Smooth muscle cell (in vitro differentiated cells): Measurements from ENCODE around the gene TSPAN13. TPM values are rescaled to one million over a fixed set of nuclear protein-coding genes. Genes with fewer than 3 reads are reported as not detected.

Source experiments
- DNase-seq: peaks from one replicate; lab custom pipeline; 2025; ENCODE audit not compliant: unreplicated experiment; lab: John Stamatoyannopoulos, UW
- H2AFZ ChIP-seq: fragments of 200-600 bp; sonication (generic); 2 replicates; pipeline ENCODE4 v1.6.0; 2016; ENCODE audit warnings: antibody characterized with exemption, low read depth, mild to moderate bottlenecking
- H3F3A ChIP-seq: fragments of 200-600 bp; sonication (generic); 2 replicates; pipeline ENCODE4 v1.6.0; 2017; ENCODE audit warnings: antibody characterized with exemption, low read depth
- H3K27ac ChIP-seq: fragments of 200-600 bp; sonication (generic); 2 replicates; pipeline ENCODE4 v1.5.1; 2016; ENCODE audit warnings: low read depth, mild to moderate bottlenecking
- H3K27me3 ChIP-seq: fragments of 200-600 bp; sonication (generic); 2 replicates; pipeline ENCODE4 v1.6.1; 2016; ENCODE audit warnings: low read depth, mild to moderate bottlenecking
- H3K36me3 ChIP-seq: fragments of 200-600 bp; sonication (generic); 2 replicates; pipeline ENCODE4 v1.5.1; 2016; ENCODE audit warnings: low read depth
- H3K4me1 ChIP-seq: fragments of 200-600 bp; sonication (generic); 2 replicates; pipeline ENCODE4 v1.5.1; 2016; ENCODE audit warnings: low read depth
- H3K4me2 ChIP-seq: fragments of 200-600 bp; sonication (generic); 2 replicates; pipeline ENCODE4 v1.6.0; 2016; ENCODE audit warnings: mild to moderate bottlenecking
- H3K4me3 ChIP-seq: fragments of 200-600 bp; sonication (generic); 2 replicates; pipeline ENCODE4 v1.5.1; 2016; ENCODE audit warnings: mild to moderate bottlenecking
- H3K79me2 ChIP-seq: fragments of 200-600 bp; sonication (generic); 2 replicates; pipeline ENCODE4 v1.6.0; 2016; ENCODE audit warnings: low read depth, mild to moderate bottlenecking
- H3K9ac ChIP-seq: fragments of 200-600 bp; sonication (generic); 2 replicates; pipeline ENCODE4 v1.6.0; 2016; ENCODE audit warnings: low read depth
- H3K9me3 ChIP-seq: fragments of 200-600 bp; sonication (generic); replicated peaks from 2 replicates; pipeline ENCODE4 v1.5.1; 2016; ENCODE audit warnings: low read depth
- H4K20me1 ChIP-seq: fragments of 200-600 bp; sonication (generic); 2 replicates; pipeline ENCODE4 v1.6.0; 2016; ENCODE audit warnings: low read depth
- WGBS: methylation state at CpG from one replicate; pipeline ENCODE4 v1.1.7; 2016; ENCODE audit warnings: low lambda C conversion rate; 5-methylcytosine and 5-hydroxymethylcytosine counted together
- polyA plus RNA-seq: library from polyadenylated mRNA; unstranded; fragments of >200 nt; fragmentation: Nextera tagmentation; extraction: Ambion mirVana; gene quantifications from 2 replicates; pipeline ENCODE4 v1.2.1, GENCODE V29; 2016
- total RNA-seq: library from RNA; depleted of rRNA; stranded (reverse); fragments of >200 nt; gene quantifications from 2 replicates; pipeline ENCODE4 v1.2.3, GENCODE V29; 2014
- TF ChIP-seq, protein P1 (sequence below): fragments of 200-600 bp; sonication (generic); IDR thresholded peaks from 2 replicates; pipeline ENCODE4 v1.5.1; 2017; ENCODE audit warnings: borderline replicate concordance, mild to moderate bottlenecking, antibody characterized with exemption; ENCODE audit not compliant: insufficient read depth, poor library complexity, severe bottlenecking

TSPAN13 gene
- total and polyA plus RNA-seq, 2 experiments from 2014 or later: 103 to 142 TPM

DNA sequence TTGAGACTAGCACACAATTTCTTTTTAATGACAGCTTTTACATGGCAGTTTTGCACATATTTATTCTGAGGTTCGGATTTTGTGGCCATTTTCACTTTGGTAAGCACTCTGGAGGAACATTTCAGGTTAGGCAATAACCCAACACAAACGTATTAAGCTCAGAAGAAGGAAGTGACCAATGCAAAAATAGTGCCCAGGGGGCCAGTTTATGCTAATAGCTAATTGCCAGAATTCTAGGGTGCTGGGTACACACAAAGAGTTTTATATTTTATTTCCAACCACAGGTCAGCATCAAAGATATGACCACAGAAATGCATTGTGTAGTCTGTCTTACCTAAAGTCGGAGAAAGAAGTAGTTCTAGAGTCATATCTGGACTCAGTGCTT is 59.7 kb downstream of the TSPAN13 start:
- Histone ChIP-seq H3K27me3 (no peaks in the 10 kb centered on the region), H3K9me3 (no peaks in the 10 kb centered on the region), H4K20me1 (no peaks in the 10 kb centered on the region), H3K79me2 (no peaks in the 10 kb centered on the region), H3K4me1 (no peaks in the 10 kb centered on the region), H3K36me3 (no peaks in the 10 kb centered on the region), H2AFZ (no peak overlapping the region), H3K4me2 (no peak overlapping the region), H3K4me3 (no peak overlapping the region), H3F3A (no peaks in the 10 kb centered on the region), H3K27ac (no peak overlapping the region), H3K9ac (no peak overlapping the region)
- DNase-seq: no peak
- WGBS: 86% methylated on average over 3 of the region's 3 CpGs
- TF ChIP-seq, protein P1, sequence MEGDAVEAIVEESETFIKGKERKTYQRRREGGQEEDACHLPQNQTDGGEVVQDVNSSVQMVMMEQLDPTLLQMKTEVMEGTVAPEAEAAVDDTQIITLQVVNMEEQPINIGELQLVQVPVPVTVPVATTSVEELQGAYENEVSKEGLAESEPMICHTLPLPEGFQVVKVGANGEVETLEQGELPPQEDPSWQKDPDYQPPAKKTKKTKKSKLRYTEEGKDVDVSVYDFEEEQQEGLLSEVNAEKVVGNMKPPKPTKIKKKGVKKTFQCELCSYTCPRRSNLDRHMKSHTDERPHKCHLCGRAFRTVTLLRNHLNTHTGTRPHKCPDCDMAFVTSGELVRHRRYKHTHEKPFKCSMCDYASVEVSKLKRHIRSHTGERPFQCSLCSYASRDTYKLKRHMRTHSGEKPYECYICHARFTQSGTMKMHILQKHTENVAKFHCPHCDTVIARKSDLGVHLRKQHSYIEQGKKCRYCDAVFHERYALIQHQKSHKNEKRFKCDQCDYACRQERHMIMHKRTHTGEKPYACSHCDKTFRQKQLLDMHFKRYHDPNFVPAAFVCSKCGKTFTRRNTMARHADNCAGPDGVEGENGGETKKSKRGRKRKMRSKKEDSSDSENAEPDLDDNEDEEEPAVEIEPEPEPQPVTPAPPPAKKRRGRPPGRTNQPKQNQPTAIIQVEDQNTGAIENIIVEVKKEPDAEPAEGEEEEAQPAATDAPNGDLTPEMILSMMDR: no peak

DNA sequence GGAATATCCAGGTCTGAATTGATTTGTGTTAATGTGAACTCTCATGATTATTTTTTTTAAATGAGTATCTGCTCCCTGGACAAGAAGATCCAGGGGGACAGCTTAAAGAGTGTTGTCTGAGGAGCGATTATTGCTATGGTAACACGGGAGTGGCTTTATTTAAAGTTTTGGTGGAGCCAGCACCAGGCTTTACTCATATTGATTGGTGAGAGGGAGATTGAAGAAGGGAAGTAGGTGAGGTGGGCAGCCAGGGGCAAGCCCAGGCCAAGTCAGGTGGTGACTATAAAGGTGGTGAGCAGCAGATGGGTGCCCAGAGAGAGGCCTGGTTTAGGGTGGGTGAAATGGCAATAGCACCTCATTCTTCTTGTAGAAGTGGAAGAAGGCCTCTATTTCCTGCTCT is 61.4 kb downstream of the TSPAN13 start:
- no peak overlapping the region for H3K27ac ChIP-seq
- no peak overlapping the region for H3K9ac ChIP-seq
- TF ChIP-seq, protein P1: no peak
- H2AFZ ChIP-seq: no peak overlapping the region
- no peaks in the 10 kb centered on the region for H3K27me3 ChIP-seq
- no peak overlapping the region for H3K4me2 ChIP-seq
- H3K79me2 ChIP-seq: no peaks in the 10 kb centered on the region
- no peaks in the 10 kb centered on the region for H3K9me3 ChIP-seq
- no peak overlapping the region for H3K4me3 ChIP-seq
- DNase-seq: no peak
- H3F3A ChIP-seq: no peaks in the 10 kb centered on the region
- no peaks in the 10 kb centered on the region for H3K4me1 ChIP-seq
- 100% methylated on average over 2 of the region's 2 CpGs for WGBS
- no peaks in the 10 kb centered on the region for H3K36me3 ChIP-seq
- no peaks in the 10 kb centered on the region for H4K20me1 ChIP-seq

GRCh38 chr7:16816824-16817223 is 63.3 kb downstream of the TSPAN13 start:
- Histone ChIP-seq H3K27ac (no peak overlapping the region), H3K79me2 (no peaks in the 10 kb centered on the region), H2AFZ (no peak overlapping the region), H3K4me2 (no peak overlapping the region), H3K9me3 (no peaks in the 10 kb centered on the region), H3K4me1 (no peaks in the 10 kb centered on the region), H3K4me3 (no peak overlapping the region), H3K27me3 (no peaks in the 10 kb centered on the region), H4K20me1 (no peaks in the 10 kb centered on the region), H3K9ac (no peak overlapping the region), H3F3A (no peaks in the 10 kb centered on the region), H3K36me3 (no peaks in the 10 kb centered on the region)
- WGBS: 64% methylated on average over 2 of the region's 2 CpGs
- DNase-seq: no peak
- TF ChIP-seq, protein P1: no peak

DNA sequence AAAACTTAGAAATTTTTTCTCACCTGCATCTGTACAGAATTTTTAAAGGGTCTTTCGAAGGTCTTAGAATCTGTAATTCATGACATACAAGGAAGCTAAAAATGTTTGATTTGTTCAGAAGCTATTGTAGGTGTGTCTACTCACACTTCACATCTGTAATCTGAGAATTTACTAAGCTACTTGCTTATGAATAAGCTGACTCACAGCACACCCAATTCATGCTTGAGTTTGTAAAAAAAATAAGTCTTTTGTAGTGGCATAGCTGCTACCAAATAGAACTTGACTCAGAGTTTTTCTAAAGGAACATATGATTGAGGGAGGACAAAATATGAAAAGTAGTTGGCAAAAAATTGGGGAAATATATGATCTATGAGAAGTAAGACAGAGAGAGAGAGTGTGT is 64.0 kb downstream of the TSPAN13 start:
- WGBS: 97% methylated on average over 1 of the region's 1 CpG
- no peak for DNase-seq

More for the DNA sequence above, 64.0 kb downstream of the TSPAN13 start:
- no peaks in the 10 kb centered on the region for H3K36me3 ChIP-seq
- H4K20me1 ChIP-seq: no peaks in the 10 kb centered on the region
- TF ChIP-seq, protein P1: no peak
- no peaks in the 10 kb centered on the region for H3K79me2 ChIP-seq
- H3K4me2 ChIP-seq: no peak overlapping the region
- no peak overlapping the region for H2AFZ ChIP-seq
- H3K9me3 ChIP-seq: no peaks in the 10 kb centered on the region
- H3K9ac ChIP-seq: no peak overlapping the region
- no peaks in the 10 kb centered on the region for H3K27me3 ChIP-seq
- H3K4me3 ChIP-seq: no peak overlapping the region
- no peaks in the 10 kb centered on the region for H3K4me1 ChIP-seq
- no peak overlapping the region for H3K27ac ChIP-seq
- no peaks in the 10 kb centered on the region for H3F3A ChIP-seq
